Activated T-cell treated with anti-CD3 and anti-CD28 coated beads, Interleukin-2, amount 50 U/mL, for 4 hours (primary cell): ENCODE measurements around the gene LHPP. TPM values are rescaled to one million over a fixed set of nuclear protein-coding genes. Genes with fewer than 3 reads are reported as not detected.
A peak's percentile ranks its signal among the peaks of the same experiment; 100 is the strongest.

ENCODE experiments used
- ATAC-seq, 2 donors: fragments of 200-7000 bp; cut with Tn5 transposase; one replicate each; pipeline ENCODE4 v1.10.0; 2021
- DNase-seq: peaks from one replicate; pipeline ENCODE4 v3.0.0-alpha.2; 2020
- H3K27me3 Mint-ChIP-seq: one replicate; pipeline ENCODE4 v1.8.0; 2021; ENCODE audit warnings: low read depth, mixed read lengths
- H3K36me3 Mint-ChIP-seq: one replicate; pipeline ENCODE4 v1.8.0; 2022; ENCODE audit warnings: mixed read lengths; ENCODE audit not compliant: insufficient read depth
- H3K4me1 Mint-ChIP-seq: one replicate; pipeline ENCODE4 v1.8.0; 2021; ENCODE audit warnings: low read depth, mixed read lengths
- H3K4me3 Mint-ChIP-seq: one replicate; pipeline ENCODE4 v1.8.0; 2021; ENCODE audit warnings: mild to moderate bottlenecking, moderate library complexity, mixed read lengths
- H3K9me3 Mint-ChIP-seq: one replicate; pipeline ENCODE4 v1.8.0; 2021; ENCODE audit warnings: mixed read lengths
- total RNA-seq, 3 donors: library from RNA; stranded (reverse); gene quantifications; one replicate each; pipeline ENCODE4 v1.2.1, GENCODE V29; 2021

The LHPP gene
- total RNA-seq, 3 donors from 2014 or later, result 2.5 to 3.3 (median 3.2) TPM

DNA sequence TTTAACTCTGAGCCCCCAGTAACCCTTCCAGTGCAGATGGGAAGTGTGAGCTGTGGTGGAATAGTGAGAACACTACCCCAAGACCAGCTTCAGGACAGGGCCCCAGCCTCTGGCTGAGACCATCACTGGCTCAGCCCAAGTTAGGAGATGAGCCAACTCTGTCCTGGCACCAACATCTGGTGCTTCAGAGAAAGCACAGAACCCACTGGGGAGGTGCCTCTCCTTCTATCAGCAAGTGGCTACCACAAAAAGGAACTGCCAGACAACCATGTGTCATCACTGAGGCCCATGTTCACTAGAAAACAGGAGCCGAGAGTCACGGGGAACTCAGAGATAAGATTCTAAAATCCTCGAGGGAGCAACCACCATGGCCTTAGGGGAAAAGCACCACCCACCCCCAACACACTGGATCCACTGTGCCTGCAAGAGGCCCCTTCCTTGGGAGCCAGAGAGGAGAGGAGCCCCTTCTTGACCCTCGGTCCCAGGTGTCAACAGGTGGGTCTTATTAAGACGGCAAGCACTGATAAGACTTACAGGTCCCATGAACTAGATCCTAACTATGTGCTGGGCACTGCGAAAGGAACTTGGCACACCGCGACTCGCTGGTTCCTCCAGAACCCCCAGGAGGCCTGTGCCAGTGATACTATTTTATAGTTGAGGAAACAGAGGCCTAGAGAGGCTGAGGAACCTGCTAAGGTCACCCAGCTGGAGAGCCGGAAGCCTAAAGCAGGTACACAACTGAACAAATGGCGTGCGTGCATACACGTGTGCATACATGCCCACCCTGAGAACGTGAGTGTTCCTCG is 179.9 kb downstream of the LHPP start:
- Mint-ChIP-seq H3K4me1 (peaks cover 93% of the 10 kb centered on the region), H3K9me3 (no peaks in the 10 kb centered on the region), H3K27me3 (no peaks in the 10 kb centered on the region), H3K36me3 (peaks cover 7% of the 10 kb centered on the region), H3K4me3 (peak overlapping the region; percentile 62)
- ATAC-seq (peak; percentile 82 to 83), DNase-seq (peak; percentile 25)

DNA sequence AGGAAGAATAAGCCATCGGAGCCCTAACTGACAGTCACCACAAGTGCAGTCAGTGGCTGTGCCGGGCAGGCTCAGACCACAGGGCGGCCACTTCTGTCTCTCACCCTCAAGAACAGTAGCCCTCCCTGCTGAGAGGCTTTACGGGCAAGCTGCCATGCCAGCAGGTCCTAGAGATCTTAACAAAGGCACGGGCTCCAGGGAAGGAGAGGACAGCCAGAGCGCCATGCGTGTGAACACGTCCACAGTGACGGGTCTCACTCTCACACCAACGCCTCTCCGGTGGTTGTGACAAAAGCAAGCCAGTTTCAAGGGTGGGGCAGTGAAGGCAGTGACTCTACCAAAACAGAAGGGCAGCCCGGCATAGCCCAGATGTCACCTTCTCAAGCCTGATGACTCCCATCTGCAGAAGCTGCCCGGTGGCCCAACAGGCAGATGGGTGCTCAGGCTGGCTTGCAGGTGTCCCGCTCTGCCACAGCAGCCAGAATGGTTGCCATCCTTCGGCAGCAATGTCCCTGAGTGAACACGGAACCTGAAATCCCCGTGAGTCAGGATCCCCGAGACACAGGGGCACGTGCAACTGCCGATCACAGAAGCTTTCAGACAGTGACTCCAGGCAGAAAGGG is 180.6 kb downstream of the LHPP start:
- no peaks in the 10 kb centered on the region for H3K27me3 Mint-ChIP-seq
- H3K4me3 Mint-ChIP-seq, result no peak overlapping the region
- H3K4me1 Mint-ChIP-seq, result peaks cover 93% of the 10 kb centered on the region
- ATAC-seq, result no peak
- H3K9me3 Mint-ChIP-seq, result no peaks in the 10 kb centered on the region
- H3K36me3 Mint-ChIP-seq, result peaks cover 7% of the 10 kb centered on the region
- DNase-seq, result no peak

DNA sequence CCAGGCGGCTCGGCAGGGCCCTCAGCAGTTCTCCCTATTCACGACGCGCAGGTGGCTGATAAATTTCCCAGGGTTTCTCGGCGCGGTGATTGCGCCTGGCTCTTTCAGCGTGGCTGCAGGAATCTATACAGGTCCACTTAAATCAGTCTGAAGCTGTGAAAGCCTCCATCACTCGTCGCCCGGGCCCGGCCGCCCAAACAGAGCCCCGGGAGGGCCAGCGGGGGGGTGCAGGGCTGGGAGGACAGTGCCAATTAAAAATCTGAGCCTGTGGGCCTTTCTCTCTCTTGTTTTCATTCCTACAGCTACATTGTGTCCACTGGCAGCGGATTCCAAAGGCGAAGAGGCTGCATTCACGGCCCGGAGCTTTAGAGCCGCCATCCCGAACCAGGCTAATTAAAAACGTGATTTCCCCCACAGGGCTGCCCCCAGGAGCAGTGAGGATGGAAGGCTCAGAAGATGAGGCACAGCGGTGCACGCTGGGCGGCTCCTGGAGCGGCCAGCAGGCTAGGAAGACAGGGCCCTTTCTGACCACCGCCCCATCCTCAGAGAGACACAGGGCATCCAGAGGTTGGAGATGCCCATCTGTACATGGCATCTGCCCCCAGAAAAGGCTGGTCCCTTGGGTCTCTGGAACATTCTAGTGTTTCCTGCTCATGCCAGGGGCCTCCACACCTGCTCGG is 181.8 kb downstream of the LHPP start:
- peaks cover 94% of the 10 kb centered on the region for H3K4me1 Mint-ChIP-seq

DNA sequence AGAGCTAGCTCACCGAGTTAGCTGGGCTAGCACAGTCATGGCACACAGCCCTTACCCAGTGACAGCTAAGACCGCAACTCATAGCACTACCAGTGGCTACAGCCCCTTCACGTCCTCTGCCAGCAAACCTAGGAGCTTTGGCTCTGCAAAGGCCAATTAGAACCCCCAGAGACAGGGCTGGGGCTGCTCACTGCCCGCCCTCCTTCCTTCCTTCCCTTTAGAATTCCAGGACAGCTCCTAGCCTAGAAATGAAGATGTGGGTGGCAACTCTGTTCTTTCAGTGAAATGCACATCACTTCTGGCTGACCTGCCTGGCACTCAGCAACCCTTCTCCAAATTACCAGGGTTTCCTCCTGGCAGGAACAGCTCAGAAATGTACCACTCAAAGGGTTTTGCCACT is 182.6 kb downstream of the LHPP start:
- peaks cover 4% of the 10 kb centered on the region for H3K36me3 Mint-ChIP-seq
- H3K4me1 Mint-ChIP-seq, result peaks cover 94% of the 10 kb centered on the region
- H3K4me3 Mint-ChIP-seq, result no peak overlapping the region
- no peak for DNase-seq
- H3K27me3 Mint-ChIP-seq, result no peaks in the 10 kb centered on the region
- ATAC-seq, result no peak
- no peaks in the 10 kb centered on the region for H3K9me3 Mint-ChIP-seq

More for the DNA sequence above, 181.8 kb downstream of the LHPP start:
- Mint-ChIP-seq H3K36me3 (peaks cover 4% of the 10 kb centered on the region), H3K27me3 (no peaks in the 10 kb centered on the region), H3K4me3 (no peak overlapping the region), H3K9me3 (no peaks in the 10 kb centered on the region)
- ATAC-seq (no peak), DNase-seq (no peak)

DNA sequence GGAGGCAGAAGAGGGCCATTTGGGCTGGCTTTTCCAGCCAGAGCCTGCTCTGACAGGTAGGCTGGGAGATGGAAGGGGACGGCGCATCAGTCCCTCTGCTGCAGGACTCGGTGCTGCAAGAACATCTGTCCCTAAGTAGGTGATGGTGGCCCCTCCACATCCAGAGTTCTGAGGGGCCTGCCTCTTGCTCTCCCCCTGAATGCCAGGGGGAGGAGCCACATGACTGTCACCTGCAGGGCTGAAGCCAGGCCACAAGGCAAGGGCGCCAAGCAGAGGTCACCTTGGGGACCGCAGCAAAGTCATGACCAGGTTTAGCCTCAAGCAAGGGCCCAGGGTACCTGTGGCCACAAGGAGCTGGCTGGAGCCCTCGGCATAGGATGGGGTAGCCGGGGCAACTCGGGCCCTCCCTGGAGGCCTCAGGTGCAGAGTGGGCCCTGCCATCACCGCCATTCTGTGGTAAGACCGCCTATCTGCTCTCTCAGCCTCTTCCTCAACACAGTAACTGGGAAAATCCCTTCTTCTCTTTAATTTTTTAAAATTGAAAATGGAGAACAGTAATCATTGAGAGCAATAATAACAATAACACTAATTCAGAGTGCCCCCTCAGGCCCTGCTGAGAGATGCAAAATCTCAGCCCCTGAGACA is 183.3 kb downstream of the LHPP start:
- Mint-ChIP-seq H3K4me1 (peaks cover 96% of the 10 kb centered on the region), H3K36me3 (peaks cover 4% of the 10 kb centered on the region), H3K4me3 (no peak overlapping the region), H3K27me3 (no peaks in the 10 kb centered on the region), H3K9me3 (no peaks in the 10 kb centered on the region)
- ATAC-seq (no peak), DNase-seq (no peak)

DNA sequence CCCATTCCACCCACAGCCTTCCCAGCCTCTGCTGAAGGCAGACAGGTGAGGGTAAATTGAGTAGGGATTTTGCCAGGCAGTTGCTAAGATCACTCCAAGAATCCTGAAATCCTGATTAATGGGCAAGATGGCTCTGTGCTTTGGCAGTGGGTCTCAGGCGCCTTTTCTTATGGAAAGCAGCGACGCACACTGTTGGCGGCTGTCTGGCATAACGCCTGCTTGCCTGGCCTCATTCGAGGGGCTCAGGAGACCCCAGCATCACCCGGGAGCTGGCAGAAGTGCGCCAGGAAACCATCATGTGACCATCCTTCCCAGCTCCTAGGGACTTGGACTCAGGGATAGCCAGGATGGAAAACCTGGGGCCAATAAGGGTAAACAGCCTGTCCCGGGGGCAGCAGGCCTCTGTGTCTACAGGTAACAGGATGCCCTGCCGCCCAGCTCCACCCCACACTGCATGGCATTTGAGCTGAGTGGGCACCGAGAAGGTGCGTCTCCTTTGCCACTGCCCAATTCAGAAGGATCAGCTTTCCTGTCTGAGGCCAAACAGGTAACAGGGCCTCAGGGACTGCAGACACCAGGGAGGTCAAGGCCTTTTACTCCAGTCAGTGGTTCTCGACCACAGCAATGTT is 184.0 kb downstream of the LHPP start:
- H3K27me3 Mint-ChIP-seq, result no peaks in the 10 kb centered on the region
- H3K4me3 Mint-ChIP-seq, result no peak overlapping the region
- H3K36me3 Mint-ChIP-seq, result peaks cover 4% of the 10 kb centered on the region
- no peak for ATAC-seq
- H3K4me1 Mint-ChIP-seq, result peaks cover 95% of the 10 kb centered on the region
- no peak for DNase-seq
- H3K9me3 Mint-ChIP-seq, result no peaks in the 10 kb centered on the region

DNA sequence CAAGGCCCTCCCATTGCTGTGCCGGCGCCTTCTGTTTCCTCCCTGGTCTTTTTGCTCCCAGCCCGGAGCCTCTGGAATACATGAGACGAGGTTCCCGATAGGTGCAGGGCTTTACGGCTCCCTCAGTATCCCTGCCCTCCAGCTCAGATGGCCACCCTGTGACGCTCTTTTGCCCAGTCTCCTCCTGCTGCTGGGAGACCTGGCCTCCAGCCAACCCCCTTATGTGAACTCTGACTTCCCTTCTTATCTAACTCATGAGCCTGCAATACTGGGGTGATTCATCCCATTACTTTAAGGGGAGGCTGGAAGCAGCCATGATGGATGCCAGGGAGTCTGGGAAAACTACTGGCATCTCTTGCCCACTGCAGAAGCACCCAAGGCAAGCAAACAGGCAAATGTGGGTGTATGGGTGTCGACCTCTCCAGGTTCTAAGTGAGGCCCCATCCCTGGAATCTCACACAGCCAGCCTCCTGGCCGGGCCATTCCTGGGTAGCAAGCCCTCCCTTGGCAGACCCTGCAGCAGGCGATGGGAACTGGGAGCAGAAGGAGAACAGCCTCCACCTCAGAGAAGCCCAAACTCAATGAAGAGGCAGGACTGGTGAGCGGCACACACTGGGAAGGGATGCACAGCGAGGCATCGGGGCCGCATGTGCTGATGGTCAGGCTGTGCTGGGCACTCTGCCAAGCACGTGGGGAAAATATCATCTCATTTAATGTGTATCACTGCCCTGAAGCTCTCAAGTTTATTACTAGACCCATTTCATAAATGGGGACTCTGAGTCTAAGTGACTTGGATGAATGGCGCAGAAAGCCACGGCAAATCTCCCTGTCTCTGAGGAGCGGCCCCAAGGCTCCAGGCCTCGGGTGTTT is 185.1 kb downstream of the LHPP start:
- H3K4me3 Mint-ChIP-seq, result no peak overlapping the region
- no peaks in the 10 kb centered on the region for H3K27me3 Mint-ChIP-seq
- no peaks in the 10 kb centered on the region for H3K9me3 Mint-ChIP-seq
- ATAC-seq (no peak), DNase-seq (no peak)
- peaks cover 95% of the 10 kb centered on the region for H3K4me1 Mint-ChIP-seq
- H3K36me3 Mint-ChIP-seq, result peaks cover 4% of the 10 kb centered on the region

DNA sequence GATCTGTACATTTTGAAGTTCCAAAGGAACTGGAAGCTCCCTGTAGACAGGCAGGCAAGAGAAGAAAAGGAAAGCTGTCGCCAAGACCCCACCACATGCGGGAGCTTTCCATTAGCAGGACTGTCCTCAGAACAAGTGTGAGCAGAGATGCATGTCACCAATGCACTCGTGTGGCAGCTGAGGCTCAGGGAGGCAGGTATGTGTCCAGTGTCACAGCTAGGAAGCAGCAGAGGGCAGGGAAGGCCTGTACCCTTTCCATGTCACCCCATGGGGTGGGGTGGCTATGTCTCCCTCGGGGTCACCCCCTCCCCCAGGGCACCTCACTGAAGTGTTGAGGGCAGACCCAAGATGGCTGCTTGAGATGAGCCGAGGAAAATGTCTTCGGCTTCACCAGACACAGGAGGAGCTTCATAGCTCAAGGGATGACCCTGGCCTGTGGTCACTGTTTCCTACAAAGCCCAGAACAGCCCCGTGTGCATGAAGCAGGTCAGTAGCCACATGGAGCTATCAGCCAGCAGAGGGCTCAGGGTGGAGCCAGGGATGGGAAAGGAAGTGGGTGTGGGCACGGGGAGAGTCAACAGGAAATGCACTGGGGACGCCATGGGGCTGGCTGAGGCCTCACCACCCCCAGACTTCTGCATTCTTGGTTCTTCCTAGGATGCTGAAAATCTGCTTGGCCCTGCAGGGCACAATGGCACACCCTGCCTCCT is 186.0 kb downstream of the LHPP start:
- ATAC-seq (peak; percentile 49), DNase-seq (peak; percentile 43)
- H3K4me3 Mint-ChIP-seq, result peak overlapping the region; percentile 49
- no peaks in the 10 kb centered on the region for H3K9me3 Mint-ChIP-seq
- peaks cover 4% of the 10 kb centered on the region for H3K36me3 Mint-ChIP-seq
- no peaks in the 10 kb centered on the region for H3K27me3 Mint-ChIP-seq
- H3K4me1 Mint-ChIP-seq, result peaks cover 95% of the 10 kb centered on the region

DNA sequence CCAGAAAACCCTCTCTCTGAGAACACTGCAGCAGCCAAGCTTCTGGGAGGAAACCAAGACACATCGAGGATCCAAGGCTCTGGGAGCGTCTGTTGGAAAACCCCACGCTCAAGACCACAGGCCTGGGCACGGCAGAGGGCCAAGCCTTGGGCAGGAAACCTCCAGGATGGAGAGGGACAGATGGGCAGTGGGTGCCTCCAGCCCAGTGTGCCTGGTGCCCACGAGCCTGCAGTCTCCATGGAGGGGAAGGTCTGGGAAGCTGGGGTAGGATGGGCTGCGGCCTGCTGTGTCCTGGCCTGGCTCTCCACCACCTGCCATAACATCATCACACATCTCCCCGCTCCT is 186.5 kb downstream of the LHPP start:
- Mint-ChIP-seq H3K4me3 (peak overlapping the region; percentile 49), H3K9me3 (no peaks in the 10 kb centered on the region), H3K4me1 (peaks cover 95% of the 10 kb centered on the region), H3K27me3 (no peaks in the 10 kb centered on the region), H3K36me3 (no peaks in the 10 kb centered on the region)
- DNase-seq (no peak), ATAC-seq (no peak)

DNA sequence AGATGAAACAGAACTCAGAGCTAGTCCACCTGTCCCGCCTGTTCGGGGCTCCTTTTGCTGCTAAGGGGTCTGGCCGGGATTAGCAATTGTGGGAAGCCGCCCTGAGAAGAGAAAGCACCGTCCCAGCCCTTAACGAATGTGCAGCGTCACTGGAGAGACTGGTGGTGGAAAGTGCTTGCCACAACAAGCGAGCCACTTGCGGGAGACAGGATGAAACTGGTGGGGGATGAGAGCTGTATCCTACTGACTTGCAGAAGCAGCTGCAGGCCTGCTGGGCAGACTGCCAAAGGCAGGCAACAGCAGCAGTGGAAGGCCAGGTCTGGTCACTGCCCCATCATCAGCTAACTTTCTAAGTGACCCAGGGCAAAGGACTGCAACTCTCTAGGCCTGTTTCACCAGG is 187.1 kb downstream of the LHPP start:
- DNase-seq (peak; percentile 34), ATAC-seq (peak; percentile 39 to 44)
- H3K27me3 Mint-ChIP-seq, result no peaks in the 10 kb centered on the region
- no peaks in the 10 kb centered on the region for H3K36me3 Mint-ChIP-seq
- peaks cover 96% of the 10 kb centered on the region for H3K4me1 Mint-ChIP-seq
- peak overlapping the region; percentile 48 for H3K4me3 Mint-ChIP-seq
- no peaks in the 10 kb centered on the region for H3K9me3 Mint-ChIP-seq

DNA sequence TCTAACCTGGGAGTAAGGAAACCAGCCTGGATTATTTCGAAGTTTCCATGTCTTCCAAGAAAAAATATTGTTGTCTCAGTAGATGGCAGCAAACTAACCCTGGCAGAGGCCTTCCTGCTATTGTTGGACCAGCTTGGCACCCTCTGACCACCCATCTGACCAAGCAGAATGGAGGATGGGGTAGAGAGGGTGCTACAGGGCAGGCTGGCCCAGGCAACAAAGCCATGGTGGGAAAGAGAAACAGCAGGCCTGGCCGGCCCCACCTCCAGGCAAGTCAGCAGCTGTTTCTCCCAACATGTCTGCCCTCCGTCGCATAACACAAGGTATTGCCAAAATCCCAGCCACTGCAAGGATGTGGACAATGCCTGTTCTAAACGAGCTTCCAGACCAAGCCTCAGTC is 187.6 kb downstream of the LHPP start:
- H3K4me3 Mint-ChIP-seq, result no peak overlapping the region
- H3K4me1 Mint-ChIP-seq, result peaks cover 96% of the 10 kb centered on the region
- DNase-seq (no peak), ATAC-seq (no peak)
- H3K9me3 Mint-ChIP-seq, result no peaks in the 10 kb centered on the region
- no peaks in the 10 kb centered on the region for H3K36me3 Mint-ChIP-seq
- no peaks in the 10 kb centered on the region for H3K27me3 Mint-ChIP-seq

DNA sequence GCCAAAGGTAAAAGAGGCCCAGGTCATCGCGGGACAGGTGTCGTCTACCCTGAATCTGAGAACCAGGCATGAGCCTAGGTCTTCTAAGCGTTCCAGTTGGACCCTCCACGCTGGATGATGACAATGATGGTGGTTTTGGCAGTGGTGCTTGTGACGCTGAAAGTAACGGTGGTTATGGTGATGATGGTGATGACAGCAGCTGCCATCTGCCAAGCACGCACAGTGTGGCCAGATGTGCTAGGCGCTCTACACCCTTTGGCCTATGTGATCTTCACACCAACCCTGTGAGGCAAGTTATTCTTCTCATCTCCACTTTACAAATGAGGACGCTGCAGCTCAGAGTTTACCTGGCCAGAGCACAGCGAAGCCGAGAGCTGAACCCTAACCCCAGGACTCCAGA is 188.6 kb downstream of the LHPP start:
- no peaks in the 10 kb centered on the region for H3K27me3 Mint-ChIP-seq
- H3K9me3 Mint-ChIP-seq, result no peaks in the 10 kb centered on the region
- ATAC-seq (peak in 1 of 2 donors; percentile 22), DNase-seq (no peak)
- peak overlapping the region; percentile 55 for H3K4me3 Mint-ChIP-seq
- no peaks in the 10 kb centered on the region for H3K36me3 Mint-ChIP-seq
- peaks cover 96% of the 10 kb centered on the region for H3K4me1 Mint-ChIP-seq

DNA sequence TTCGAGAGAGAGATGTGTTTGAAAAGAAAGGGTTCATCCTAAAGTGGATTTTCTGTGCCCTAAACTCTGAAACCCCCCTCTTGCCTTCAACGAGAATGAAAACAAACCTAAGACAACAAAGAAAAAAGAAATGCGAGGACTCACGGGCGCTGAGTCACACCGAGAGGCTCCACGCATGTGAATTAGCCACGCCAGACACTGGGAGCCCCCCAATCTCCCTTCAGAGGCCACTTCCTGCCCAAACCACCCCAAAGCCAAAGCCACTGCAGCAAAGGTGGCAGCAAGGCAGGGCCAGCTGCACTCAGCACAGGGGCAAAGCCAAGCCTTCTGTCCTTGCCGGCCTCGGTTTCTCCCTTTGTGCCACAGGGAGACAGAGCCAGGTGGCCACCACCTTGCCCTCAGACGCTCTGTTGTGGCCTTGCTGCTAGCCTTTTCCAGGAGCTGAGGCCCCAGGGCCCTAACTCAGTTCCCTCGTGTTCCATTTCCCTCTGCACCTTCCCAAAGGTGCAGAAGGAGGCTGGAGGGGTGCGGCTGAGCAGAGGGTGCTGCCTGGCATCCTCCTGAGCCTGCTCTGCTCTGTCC is 189.3 kb downstream of the LHPP start:
- H3K27me3 Mint-ChIP-seq, result no peaks in the 10 kb centered on the region
- peak; percentile 66 to 69 for ATAC-seq
- DNase-seq, result peak; percentile 60
- H3K4me3 Mint-ChIP-seq, result peak overlapping the region; percentile 55
- H3K9me3 Mint-ChIP-seq, result no peaks in the 10 kb centered on the region
- peaks cover 4% of the 10 kb centered on the region for H3K36me3 Mint-ChIP-seq
- peaks cover 97% of the 10 kb centered on the region for H3K4me1 Mint-ChIP-seq
